ENCODE measurements around the gene ASPDH.

The ASPDH gene

DNA sequence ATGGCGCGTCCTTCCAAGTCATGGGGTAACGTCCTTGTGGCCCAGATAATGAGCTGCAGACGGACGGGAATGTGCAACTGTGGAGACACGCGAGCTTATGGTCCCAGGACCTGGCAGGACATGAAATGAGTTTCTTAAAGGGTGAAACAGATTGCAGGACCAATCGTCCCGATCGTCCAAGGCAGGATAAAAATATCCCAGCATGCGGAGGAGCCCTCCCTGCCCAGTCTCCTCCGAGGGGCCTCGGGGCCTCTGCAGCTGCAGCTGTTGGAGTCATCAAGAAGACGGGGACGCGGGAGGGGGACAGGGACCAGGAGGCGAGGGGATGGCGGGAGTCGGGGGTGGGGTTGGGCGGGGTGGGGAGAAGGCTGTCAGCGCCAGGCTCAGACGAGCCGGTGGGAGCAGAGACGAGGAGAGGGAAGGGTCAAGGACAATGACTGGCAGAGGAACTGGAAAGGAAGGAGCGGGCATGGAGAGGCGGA is 22.7 kb downstream of the ASPDH start:
- TF ChIP-seq, protein P1, sequence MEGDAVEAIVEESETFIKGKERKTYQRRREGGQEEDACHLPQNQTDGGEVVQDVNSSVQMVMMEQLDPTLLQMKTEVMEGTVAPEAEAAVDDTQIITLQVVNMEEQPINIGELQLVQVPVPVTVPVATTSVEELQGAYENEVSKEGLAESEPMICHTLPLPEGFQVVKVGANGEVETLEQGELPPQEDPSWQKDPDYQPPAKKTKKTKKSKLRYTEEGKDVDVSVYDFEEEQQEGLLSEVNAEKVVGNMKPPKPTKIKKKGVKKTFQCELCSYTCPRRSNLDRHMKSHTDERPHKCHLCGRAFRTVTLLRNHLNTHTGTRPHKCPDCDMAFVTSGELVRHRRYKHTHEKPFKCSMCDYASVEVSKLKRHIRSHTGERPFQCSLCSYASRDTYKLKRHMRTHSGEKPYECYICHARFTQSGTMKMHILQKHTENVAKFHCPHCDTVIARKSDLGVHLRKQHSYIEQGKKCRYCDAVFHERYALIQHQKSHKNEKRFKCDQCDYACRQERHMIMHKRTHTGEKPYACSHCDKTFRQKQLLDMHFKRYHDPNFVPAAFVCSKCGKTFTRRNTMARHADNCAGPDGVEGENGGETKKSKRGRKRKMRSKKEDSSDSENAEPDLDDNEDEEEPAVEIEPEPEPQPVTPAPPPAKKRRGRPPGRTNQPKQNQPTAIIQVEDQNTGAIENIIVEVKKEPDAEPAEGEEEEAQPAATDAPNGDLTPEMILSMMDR (IDR thresholded peaks at IDR 0.05), result no peak
- DNase-seq, result no peak
- intact Hi-C loops (cut with DNase I; ENCODE audit: low total_unique reads), result no loop called here
- H3K36me3 ChIP-seq, result peaks cover 0 to 5% (median 0%) of the 10 kb centered on the region in 3 donors
- no peaks in the 10 kb centered on the region for H3K4me1 ChIP-seq
- H3K9me3 ChIP-seq, result no peaks in the 10 kb centered on the region
- H3K27ac ChIP-seq, result no peak overlapping the region
- no peak overlapping the region for H3K4me3 ChIP-seq
- peaks cover 0 to 34% of the 10 kb centered on the region in 2 donors for H3K27me3 ChIP-seq

DNA sequence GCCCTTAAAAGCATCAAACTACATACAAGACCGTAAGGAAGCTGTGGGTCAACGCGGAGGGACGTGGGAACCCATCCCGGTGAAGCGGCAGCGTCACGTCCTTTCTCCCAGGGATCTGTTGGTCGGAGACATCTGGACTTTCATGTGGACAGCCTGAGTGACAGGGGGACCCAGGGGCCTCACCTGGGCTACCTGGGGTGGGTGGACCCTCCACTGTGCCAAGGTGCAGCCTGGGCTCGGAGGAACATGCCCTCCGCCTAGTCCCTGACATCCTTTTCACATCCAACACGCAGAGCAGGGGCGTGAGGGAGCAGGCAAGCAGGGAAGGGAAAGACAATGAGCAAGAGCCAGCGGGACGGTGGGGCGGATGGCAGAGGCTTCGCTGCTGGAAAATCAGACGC is 23.3 kb downstream of the ASPDH start:
- Histone ChIP-seq H3K27ac (no peak overlapping the region), H3K4me3 (no peak overlapping the region), H3K4me1 (no peaks in the 10 kb centered on the region), H3K9me3 (no peaks in the 10 kb centered on the region), H3K36me3 (peaks cover 0 to 5% (median 0%) of the 10 kb centered on the region in 3 donors), H3K27me3 (peaks cover 0 to 38% of the 10 kb centered on the region in 2 donors)
- DNase-seq, result no peak
- TF ChIP-seq, protein P1 (IDR thresholded peaks at IDR 0.05), result no peak
- intact Hi-C loops (cut with DNase I; ENCODE audit: low total_unique reads), result no loop called here

DNA sequence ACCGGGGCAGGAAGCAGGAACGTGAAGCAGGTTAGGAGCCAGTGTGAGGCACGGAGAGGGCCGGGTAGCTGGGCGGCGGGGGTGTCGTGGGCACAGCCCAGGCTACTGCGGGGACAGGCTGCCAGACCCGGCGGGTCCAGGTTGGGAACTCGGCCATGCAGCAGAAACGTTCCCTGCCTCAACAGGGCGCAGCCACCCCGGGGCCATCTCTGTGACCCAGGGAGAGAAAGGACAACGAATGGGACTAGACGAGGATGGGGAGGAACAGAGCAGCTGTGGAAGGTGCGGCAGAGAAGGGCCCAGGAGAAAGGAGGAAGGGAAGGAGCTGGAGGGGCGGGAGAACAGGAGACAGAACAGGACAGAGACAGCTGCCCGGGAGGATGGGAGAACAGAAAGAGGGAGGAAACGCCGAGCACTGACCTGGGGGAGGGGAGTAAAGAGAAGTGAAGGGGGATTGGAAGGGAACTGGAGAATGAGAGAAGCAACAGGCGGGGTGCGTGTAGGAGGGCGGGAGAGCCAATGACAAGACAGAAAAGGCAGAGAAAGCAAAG is 24.2 kb downstream of the ASPDH start:
- intact Hi-C loops (cut with DNase I; ENCODE audit: low total_unique reads), result no loop called here

DNA sequence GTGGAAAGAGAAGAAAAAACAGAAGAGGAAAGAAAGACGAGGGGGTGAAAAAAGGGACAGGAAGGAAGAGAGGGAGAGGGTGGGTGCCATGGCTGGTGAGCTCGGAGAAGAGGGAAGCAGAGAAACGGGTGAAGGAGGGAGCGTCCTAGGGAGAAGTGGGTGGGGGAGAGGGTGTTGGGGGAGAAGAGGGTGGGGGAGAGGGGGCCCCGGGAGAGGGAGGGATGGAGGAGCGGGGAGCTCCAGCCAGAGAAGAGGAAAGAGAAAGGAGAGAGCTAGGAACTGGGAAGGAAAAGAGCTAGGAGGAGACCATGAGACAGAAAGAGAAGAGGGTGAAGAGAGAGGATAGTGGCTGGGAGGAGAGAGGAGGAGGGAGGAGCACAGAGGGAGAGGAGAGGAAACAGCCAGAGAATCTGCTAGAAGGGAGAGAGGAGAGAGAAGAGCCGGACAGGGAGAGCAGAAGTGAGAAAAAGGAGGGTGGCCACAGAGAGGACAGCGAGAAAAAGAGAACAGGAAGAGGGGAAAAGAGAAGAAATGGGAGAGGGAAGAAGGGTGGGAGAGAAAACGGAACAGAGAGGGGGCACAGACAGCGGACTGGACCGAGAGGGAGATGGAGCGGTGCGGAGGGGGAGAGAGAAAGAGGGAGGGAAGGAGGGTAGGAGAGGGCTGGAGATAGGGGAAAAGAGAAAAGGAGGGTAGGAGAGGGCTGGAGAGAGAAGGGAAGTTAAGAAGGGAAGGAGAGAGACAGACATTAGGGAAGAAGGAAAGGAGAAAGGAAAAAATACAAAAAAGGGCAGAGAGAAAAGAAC is 25.1 kb downstream of the ASPDH start:
- intact Hi-C loops (cut with DNase I; ENCODE audit: low total_unique reads), result no loop called here
- no peak overlapping the region for H3K4me3 ChIP-seq
- DNase-seq, result no peak

More for the DNA sequence above, 24.2 kb downstream of the ASPDH start:
- H3K4me1 ChIP-seq, result no peaks in the 10 kb centered on the region
- TF ChIP-seq, protein P1 (IDR thresholded peaks at IDR 0.05), result no peak
- H3K9me3 ChIP-seq, result no peaks in the 10 kb centered on the region
- H3K4me3 ChIP-seq, result no peak overlapping the region
- H3K27me3 ChIP-seq, result peaks cover 0 to 38% of the 10 kb centered on the region in 2 donors
- no peak for DNase-seq
- no peak overlapping the region for H3K27ac ChIP-seq
- peaks cover 4 to 13% (median 7%) of the 10 kb centered on the region in 3 donors for H3K36me3 ChIP-seq

DNA sequence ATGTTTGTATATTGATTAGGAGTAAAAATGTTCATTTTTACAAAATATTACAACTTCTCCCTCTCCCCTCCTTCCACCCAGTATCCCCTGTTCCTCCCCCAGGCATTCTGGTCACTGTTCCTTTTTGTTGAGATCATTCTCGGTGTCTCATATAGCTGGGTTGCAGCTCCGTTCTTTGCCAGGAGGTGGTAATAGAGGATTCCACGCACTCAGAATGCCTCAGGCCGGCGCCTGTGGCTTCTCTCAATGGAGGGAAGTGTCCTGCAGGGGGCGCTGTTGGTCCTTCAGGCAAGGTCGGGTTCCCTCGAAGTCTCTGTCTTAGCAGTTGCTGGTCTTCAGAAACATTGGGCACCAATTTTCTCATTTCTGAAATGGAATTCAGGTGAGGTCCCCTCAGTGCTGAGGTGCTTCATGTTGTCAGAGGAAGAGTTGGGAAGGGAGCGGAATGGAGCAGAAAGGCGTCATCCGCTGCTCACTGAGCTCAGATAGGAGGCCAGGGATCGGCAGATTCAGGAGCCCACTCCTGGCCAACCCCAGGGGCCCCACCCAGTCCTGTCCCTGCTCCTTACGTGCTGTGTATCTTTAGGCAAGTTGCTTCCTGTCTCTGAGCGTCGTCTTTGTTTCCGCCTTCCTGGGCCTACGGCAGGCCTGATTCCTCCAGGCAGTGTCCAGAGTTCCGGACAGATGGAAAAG is 26.7 kb downstream of the ASPDH start:
- H3K27ac ChIP-seq, result no peak overlapping the region
- H3K9me3 ChIP-seq, result no peaks in the 10 kb centered on the region
- TF ChIP-seq, protein P1 (IDR thresholded peaks at IDR 0.05), result peak in 1 of 2 experiments; percentile 13
- H3K27me3 ChIP-seq, result peaks cover 0 to 38% of the 10 kb centered on the region in 2 donors
- no peaks in the 10 kb centered on the region for H3K4me1 ChIP-seq
- intact Hi-C loops (cut with DNase I; ENCODE audit: low total_unique reads), result no loop called here
- no peak for DNase-seq
- H3K36me3 ChIP-seq, result peaks cover 6 to 39% (median 25%) of the 10 kb centered on the region in 3 donors
- H3K4me3 ChIP-seq, result no peak overlapping the region

More for the DNA sequence above, 25.1 kb downstream of the ASPDH start:
- no peaks in the 10 kb centered on the region for H3K9me3 ChIP-seq
- TF ChIP-seq, protein P1 (IDR thresholded peaks at IDR 0.05), result no peak
- H3K4me1 ChIP-seq, result no peaks in the 10 kb centered on the region
- peaks cover 4 to 23% (median 8%) of the 10 kb centered on the region in 3 donors for H3K36me3 ChIP-seq
- H3K27me3 ChIP-seq, result peaks cover 0 to 38% of the 10 kb centered on the region in 2 donors
- H3K27ac ChIP-seq, result no peak overlapping the region
